C4-2B (cell line): ENCODE measurements around the gene U2AF2.

Experiments
- H3K27ac ChIP-seq: fragments of 450-650 bp; 2 replicates; pipeline ENCODE4 v1.5.1; 2017
- ZFX ChIP-seq: fragments of 450-650 bp; IDR thresholded peaks from 2 replicates; pipeline ENCODE4 v1.6.1; 2017
- TF ChIP-seq, protein P1 (sequence below): fragments of 450-650 bp; conservative IDR thresholded peaks from 2 replicates; pipeline ENCODE4 v1.5.1; 2017; ENCODE audit warnings: mild to moderate bottlenecking

Gene U2AF2

DNA sequence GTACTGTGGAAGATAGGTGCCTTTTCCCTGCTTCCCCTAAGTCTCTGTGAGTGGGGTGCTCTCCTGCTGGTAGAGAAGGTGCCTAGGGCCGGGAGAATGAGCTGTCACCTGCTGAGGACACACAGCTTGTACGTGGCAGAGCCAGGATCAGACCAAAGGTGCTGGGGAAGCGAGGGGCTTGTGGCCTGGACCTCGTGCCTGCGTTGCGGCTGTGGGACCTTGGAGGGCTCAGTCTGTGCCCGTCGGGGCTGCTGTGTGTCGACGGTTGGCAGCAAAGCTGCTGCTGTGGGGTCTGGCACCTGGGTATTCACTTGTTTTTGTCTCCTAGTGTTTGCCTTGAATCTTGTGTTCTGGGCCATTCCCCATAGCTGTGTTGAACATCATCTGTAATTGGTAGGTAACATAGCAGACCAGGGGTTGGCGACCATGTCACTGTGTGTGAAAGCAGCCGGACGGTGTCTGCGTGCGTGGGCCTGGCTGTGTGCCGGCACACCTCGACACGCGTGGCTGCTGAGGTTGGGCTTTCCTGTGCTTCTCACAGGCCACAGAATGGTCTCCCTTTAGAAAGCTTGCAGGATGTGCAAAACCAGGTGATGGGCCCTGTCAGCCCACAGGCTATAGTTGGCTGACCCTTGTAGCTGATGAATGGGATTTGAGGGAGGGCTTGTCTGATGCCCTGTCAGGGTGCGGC lies 9.2 kb downstream of the U2AF2 start:
- H3K27ac ChIP-seq, result no peak overlapping the region
- TF ChIP-seq, protein P1, sequence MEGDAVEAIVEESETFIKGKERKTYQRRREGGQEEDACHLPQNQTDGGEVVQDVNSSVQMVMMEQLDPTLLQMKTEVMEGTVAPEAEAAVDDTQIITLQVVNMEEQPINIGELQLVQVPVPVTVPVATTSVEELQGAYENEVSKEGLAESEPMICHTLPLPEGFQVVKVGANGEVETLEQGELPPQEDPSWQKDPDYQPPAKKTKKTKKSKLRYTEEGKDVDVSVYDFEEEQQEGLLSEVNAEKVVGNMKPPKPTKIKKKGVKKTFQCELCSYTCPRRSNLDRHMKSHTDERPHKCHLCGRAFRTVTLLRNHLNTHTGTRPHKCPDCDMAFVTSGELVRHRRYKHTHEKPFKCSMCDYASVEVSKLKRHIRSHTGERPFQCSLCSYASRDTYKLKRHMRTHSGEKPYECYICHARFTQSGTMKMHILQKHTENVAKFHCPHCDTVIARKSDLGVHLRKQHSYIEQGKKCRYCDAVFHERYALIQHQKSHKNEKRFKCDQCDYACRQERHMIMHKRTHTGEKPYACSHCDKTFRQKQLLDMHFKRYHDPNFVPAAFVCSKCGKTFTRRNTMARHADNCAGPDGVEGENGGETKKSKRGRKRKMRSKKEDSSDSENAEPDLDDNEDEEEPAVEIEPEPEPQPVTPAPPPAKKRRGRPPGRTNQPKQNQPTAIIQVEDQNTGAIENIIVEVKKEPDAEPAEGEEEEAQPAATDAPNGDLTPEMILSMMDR, result no peak
- TF ChIP-seq ZFX, result no peak

DNA sequence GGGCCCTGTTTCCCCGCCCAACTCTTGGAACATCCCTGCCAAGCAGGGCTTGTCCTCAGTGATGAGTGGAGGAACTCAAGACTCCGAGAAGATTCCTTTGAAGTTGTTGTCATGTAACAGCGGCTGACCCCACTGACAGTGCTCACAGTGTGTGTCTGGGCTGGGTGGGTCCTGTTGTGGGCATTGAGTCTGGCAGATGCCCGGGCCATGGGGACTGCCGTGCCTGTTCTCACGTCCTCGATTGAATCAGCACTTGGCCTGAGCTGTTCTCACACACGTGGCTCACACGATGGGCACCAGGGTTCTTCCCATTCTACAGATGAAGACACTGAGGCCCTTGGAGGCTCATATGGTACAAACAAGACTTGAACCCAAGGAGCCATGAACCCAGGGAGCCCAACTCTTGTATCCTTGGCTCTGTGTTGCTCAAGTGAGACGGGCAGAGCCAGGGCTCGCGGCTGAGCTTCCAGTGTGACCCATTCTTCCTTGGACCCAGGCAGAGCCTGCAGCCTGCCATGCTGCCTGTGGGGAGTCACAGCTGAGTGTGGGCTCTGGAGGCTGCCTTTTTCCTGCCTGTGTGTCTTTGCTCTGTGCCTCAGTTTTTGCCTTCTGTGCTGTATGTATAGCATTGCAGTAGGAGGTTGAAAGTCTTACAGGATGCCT lies 11.6 kb downstream of the U2AF2 start:
- TF ChIP-seq ZFX, result no peak
- TF ChIP-seq, protein P1, result no peak
- no peak overlapping the region for H3K27ac ChIP-seq

DNA sequence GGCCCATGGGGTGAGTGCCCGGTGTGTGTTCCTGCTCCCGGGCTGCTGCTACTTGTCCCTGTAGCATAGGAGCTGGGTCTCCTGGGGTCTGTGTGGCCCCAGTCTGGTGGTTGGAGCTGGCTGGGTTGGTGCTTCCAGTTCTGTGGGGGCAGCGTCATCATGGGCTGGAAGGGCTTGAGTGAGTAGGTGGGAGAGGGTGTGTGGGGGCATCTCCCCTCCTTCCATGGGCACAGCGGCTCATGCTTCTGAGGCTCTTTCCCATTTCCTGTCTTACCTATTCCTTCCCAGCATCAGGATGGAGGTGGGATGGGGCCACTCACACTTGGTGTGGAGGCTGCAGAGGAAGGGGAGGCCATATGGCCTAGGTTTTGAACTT lies 12.2 kb downstream of the U2AF2 start:
- no peak overlapping the region for H3K27ac ChIP-seq
- TF ChIP-seq ZFX, result no peak
- TF ChIP-seq, protein P1, result no peak

DNA sequence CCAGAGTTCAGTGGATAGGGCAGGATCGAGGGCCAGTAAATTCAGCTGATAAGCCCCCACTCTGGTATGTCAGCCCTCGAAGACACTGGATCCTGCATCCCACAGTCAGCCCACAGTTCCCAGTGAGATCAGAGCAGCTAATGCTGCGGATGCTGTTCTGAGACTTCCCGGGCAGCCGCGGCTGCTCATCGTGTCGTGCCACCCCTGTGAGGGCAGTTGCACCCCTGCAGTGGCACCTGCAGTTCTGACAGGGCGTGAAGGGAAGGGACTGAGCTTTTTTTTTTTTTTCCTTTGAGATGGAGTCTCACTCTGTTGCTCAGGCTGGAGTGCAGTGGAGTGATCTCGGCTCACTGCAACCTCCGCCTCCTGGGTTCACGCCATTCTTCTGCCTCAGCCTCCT lies 12.7 kb downstream of the U2AF2 start:
- H3K27ac ChIP-seq, result no peak overlapping the region
- TF ChIP-seq, protein P1, result no peak
- TF ChIP-seq ZFX, result no peak

DNA sequence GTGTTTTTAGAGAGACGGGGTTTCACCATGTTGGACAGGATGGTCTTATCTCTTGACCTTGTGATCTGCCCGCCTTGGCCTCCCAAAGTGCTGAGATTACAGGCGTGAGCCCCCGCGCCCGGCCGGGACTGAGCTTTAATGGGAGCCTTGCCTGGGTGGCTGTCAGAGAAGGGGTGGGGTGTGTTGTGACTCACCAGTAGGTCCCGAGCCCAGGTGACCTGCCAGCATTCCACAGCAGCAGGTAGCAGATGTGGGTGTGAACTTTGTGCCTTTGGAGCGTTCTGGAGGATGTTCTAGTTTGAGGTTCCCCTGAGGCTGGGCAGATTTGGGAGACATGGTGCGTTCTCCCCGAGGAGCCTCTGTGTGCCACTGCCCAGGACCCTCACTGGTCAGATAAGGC lies 13.1 kb downstream of the U2AF2 start:
- TF ChIP-seq ZFX, result no peak
- TF ChIP-seq, protein P1, result no peak
- H3K27ac ChIP-seq, result no peak overlapping the region

DNA sequence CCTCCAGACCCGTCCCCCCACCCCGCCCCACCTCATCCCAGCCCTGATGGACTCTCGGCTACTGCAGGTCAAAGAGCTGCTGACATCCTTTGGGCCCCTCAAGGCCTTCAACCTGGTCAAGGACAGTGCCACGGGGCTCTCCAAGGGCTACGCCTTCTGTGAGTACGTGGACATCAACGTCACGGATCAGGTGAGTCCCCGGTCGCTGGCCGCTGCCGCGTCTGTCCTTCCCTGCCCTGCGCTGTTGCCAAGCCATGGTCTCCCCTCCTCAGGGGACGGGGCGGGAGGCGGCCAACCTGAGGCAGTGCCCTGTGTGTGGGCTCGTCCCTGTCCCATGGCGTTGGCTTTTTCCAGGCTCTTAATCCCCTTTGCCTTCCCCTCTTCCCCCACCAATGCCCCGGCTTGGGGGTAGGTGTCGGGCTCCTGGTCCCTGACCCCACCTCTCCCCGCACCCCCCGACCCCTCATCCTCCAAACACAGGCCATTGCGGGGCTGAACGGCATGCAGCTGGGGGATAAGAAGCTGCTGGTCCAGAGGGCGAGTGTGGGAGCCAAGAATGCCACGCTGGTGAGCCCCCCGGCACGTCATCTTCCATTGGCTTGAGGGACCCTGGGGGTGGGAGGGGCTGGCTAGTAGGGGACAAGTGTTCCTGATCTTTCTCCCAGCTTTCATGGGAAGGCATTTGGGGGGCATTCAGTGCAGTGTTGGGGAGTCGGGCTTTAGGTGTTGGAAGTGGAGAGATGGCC lies 13.9 kb downstream of the U2AF2 start:
- no peak for TF ChIP-seq ZFX
- TF ChIP-seq, protein P1, result no peak
- H3K27ac ChIP-seq, result no peak overlapping the region
